H1 (cell line): ENCODE measurements around the gene MAML1.

Experiments
- BCL11A ChIP-seq, 2 experiments: IDR thresholded peaks; one replicate each; pipeline ENCODE4 v1.6.1; 2011; ENCODE audit warnings: low read depth in 2 of 2, low read length in 2 of 2, mild to moderate bottlenecking in 2 of 2
- CEBPB ChIP-seq: IDR thresholded peaks from 2 replicates; pipeline ENCODE4 v1.6.1; 2012; ENCODE audit warnings: low read depth, low read length
- CHD2 ChIP-seq: IDR thresholded peaks from 2 replicates; pipeline ENCODE4 v1.6.1; 2012; ENCODE audit warnings: low read length, improper control_type of control experiment
- EP300 ChIP-seq, 2 experiments: IDR thresholded peaks; 1 replicate in 1 of 2; 2 replicates in 1 of 2; pipeline ENCODE4 v1.6.1; 2011 to 2012; ENCODE audit warnings: low read depth in 2 of 2, low read length in 2 of 2, mild to moderate bottlenecking in 2 of 2, borderline replicate concordance in 1 of 2, inconsistent platforms in 1 of 2, moderate library complexity in 1 of 2
- EZH2 ChIP-seq: fragments of 200-600 bp; sonication (generic); IDR thresholded peaks from 2 replicates; pipeline ENCODE4 v1.7.1; 2012; ENCODE audit warnings: low read depth, mild to moderate bottlenecking, moderate library complexity, low read length, inconsistent platforms; ENCODE audit not compliant: severe bottlenecking
- POLR2A ChIP-seq, 2 experiments: IDR thresholded peaks; 1 replicate in 1 of 2; 2 replicates in 1 of 2; pipeline ENCODE4 v1.6.1; 2011; ENCODE audit warnings: low read depth in 2 of 2, low read length in 2 of 2, mild to moderate bottlenecking in 2 of 2; ENCODE audit errors: control extremely low read depth in 1 of 2
- POLR2AphosphoS5 ChIP-seq: IDR thresholded peaks from 2 replicates; pipeline ENCODE4 v1.6.1; 2011; ENCODE audit warnings: low read depth, low read length
- RFX5 ChIP-seq: IDR thresholded peaks from 2 replicates; pipeline ENCODE4 v1.6.1; 2011; ENCODE audit warnings: low read depth, low read length, improper control_type of control experiment, borderline replicate concordance
- SUZ12 ChIP-seq: fragments of 200-600 bp; sonication (generic); IDR thresholded peaks from 2 replicates; pipeline ENCODE4 v1.6.1; 2012; ENCODE audit warnings: mild to moderate bottlenecking, inconsistent platforms, low read length, moderate library complexity, mixed read lengths
- TAF1 ChIP-seq: IDR thresholded peaks from 2 replicates; pipeline ENCODE4 v1.6.1; 2011; ENCODE audit warnings: mild to moderate bottlenecking, low read depth, low read length
- TAF7 ChIP-seq: optimal IDR thresholded peaks from 2 replicates; pipeline ENCODE3; 2011; ENCODE audit warnings: low read depth, mild to moderate bottlenecking, inconsistent platforms, low read length, moderate library complexity, borderline replicate concordance
- YY1 ChIP-seq: IDR thresholded peaks from 2 replicates; pipeline ENCODE4 v1.6.1; 2011; ENCODE audit warnings: low read depth, mild to moderate bottlenecking, low read length
- ZNF274 ChIP-seq: IDR thresholded peaks from 2 replicates; pipeline ENCODE4 v1.7.0; 2012; ENCODE audit warnings: low read length, borderline replicate concordance; ENCODE audit errors: extremely low read depth
- TF ChIP-seq, protein P1 (sequence below), 3 experiments: IDR thresholded peaks; 1 replicate in 2 of 3; 2 replicates in 1 of 3; pipeline versions ENCODE4 v1.5.1 to v1.6.1; 2011; ENCODE audit warnings: low read length in 3 of 3, mild to moderate bottlenecking in 3 of 3, inconsistent platforms in 2 of 3, low read depth in 1 of 3, moderate library complexity in 1 of 3; ENCODE audit not compliant: insufficient read depth in 1 of 3; ENCODE audit errors: control extremely low read depth in 1 of 3

DNA sequence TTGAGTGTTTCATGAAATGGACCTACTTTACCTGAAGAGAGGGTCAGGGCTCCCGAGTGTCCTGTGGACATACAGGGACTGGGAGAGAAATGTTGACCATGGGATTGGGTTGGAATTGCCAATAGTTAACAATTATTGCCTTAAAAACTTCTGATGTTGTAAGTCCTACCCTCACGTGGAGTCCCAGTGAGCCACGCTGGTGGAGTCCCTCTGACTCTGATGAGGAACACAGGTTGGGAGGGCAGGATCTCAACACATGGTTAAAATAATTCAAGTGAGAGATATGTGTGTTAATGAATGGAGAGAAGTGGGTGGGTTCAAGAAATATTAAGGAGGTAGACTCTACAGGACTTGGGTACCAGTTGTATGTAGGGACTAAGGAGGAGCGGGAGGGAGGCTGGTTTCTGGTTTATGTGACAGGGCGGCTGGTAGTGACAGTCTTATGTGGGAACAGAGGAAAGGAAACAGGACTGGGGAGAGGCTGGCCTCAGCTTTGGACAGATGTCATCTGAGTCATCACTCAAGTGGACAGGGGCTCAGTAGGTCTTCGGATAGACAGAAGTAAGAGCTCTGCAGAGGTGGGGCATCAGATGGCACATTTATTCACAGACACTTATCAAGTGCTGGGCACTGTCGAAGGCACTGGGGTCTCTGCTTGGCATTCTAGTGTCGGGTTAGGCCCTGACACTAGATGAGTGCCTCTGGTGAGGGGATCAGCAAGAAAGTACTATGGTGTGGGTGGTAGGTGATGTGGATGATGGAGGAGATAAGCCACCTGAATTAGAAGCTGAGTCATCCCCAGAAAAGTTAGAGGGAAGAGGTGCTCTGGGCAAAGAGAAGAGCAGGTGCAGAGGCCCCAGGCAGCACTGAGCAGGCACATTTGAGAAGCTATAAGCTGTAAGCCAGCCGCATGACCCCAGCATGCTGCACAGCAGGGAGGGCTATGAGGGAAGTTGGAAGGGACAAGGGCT, 27.2 kb downstream of the MAML1 start:
- TF ChIP-seq EP300 (IDR thresholded peaks at IDR 0.05; ENCODE audit: borderline replicate concordance in 1 of 2, low read depth in 2 of 2, low read length in 2 of 2) (no peak), YY1 (no peak), POLR2AphosphoS5 (no peak), ZNF274 (no peak), RFX5 (no peak), TAF1 (no peak), CHD2 (no peak), TAF7 (no peak), CEBPB (no peak), EZH2 (no peak), POLR2A (IDR thresholded peaks at IDR 0.05; ENCODE audit: control extremely low read depth in 1 of 2, low read depth in 2 of 2, low read length in 2 of 2) (no peak), BCL11A (IDR thresholded peaks at IDR 0.05; ENCODE audit: low read depth in 2 of 2, low read length in 2 of 2) (no peak), SUZ12 (no peak)
- TF ChIP-seq, protein P1, sequence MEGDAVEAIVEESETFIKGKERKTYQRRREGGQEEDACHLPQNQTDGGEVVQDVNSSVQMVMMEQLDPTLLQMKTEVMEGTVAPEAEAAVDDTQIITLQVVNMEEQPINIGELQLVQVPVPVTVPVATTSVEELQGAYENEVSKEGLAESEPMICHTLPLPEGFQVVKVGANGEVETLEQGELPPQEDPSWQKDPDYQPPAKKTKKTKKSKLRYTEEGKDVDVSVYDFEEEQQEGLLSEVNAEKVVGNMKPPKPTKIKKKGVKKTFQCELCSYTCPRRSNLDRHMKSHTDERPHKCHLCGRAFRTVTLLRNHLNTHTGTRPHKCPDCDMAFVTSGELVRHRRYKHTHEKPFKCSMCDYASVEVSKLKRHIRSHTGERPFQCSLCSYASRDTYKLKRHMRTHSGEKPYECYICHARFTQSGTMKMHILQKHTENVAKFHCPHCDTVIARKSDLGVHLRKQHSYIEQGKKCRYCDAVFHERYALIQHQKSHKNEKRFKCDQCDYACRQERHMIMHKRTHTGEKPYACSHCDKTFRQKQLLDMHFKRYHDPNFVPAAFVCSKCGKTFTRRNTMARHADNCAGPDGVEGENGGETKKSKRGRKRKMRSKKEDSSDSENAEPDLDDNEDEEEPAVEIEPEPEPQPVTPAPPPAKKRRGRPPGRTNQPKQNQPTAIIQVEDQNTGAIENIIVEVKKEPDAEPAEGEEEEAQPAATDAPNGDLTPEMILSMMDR (IDR thresholded peaks at IDR 0.05; ENCODE audit: control extremely low read depth in 1 of 3, insufficient read depth in 1 of 3, low read depth in 1 of 3, low read length in 3 of 3): no peak
